ENCODE measurements around the gene AMZ1.
A peak's percentile ranks its signal among the peaks of the same experiment; 100 is the strongest.
"Not testable (repeated sequence)": the region's sequence is repeated elsewhere in the genome, so short reads cannot be mapped to it uniquely, and the experiment has no call there.

The AMZ1 gene

GRCh38 chr7:2734751-2735571, 47.0 kb downstream of the AMZ1 start:
- H3K9ac ChIP-seq (ENCODE audit: low read depth, low read length), result peak overlapping the region; percentile 33; the same call in 1 of the 2 replicates
- no peaks in the 10 kb centered on the region for H3K27me3 ChIP-seq (ENCODE audit: insufficient read depth, low read length)
- no peak overlapping the region for H3K4me3 ChIP-seq (ENCODE audit: low read length)
- no peaks in the 10 kb centered on the region for H3K9me3 ChIP-seq (ENCODE audit: insufficient read depth, low read depth, low read length)
- no peak overlapping the region for H3K27ac ChIP-seq (ENCODE audit: low read depth, low read length)
- H3K4me1 ChIP-seq (ENCODE audit: insufficient read depth, low read length), result 0 out of 2 replicates have a peak, but pooled peaks cover 3% of the 10 kb centered on the region
- WGBS, result 93% methylated on average over 33 of the region's 33 CpGs
- H3K36me3 ChIP-seq (ENCODE audit: insufficient read depth, low read length), result peaks cover 36% of the 10 kb centered on the region

GRCh38 chr7:2735744-2736143, 47.7 kb downstream of the AMZ1 start:
- no peaks in the 10 kb centered on the region for H3K27me3 ChIP-seq (ENCODE audit: insufficient read depth, low read length)
- H3K36me3 ChIP-seq (ENCODE audit: insufficient read depth, low read length), result peaks cover 28% of the 10 kb centered on the region
- no peak overlapping the region for H3K4me3 ChIP-seq (ENCODE audit: low read length)
- no peak overlapping the region for H3K27ac ChIP-seq (ENCODE audit: low read depth, low read length)
- no peak overlapping the region; the same call in 1 of the 2 replicates for H3K9ac ChIP-seq (ENCODE audit: low read depth, low read length)
- no peaks in the 10 kb centered on the region for H3K9me3 ChIP-seq (ENCODE audit: insufficient read depth, low read depth, low read length)
- 0 out of 2 replicates have a peak, but pooled peaks cover 3% of the 10 kb centered on the region for H3K4me1 ChIP-seq (ENCODE audit: insufficient read depth, low read length)
- WGBS, result 97% methylated on average over 13 of the region's 13 CpGs

- WGBS, result 91% methylated on average over 17 of the region's 17 CpGs
- no peak overlapping the region for H3K4me3 ChIP-seq (ENCODE audit: low read length)
- H3K4me1 ChIP-seq (ENCODE audit: insufficient read depth, low read length), result 0 out of 2 replicates have a peak, but pooled peaks cover 3% of the 10 kb centered on the region
- no peaks in the 10 kb centered on the region for H3K27me3 ChIP-seq (ENCODE audit: insufficient read depth, low read length)
- no peak overlapping the region for H3K9ac ChIP-seq (ENCODE audit: low read depth, low read length)
- no peak overlapping the region for H3K27ac ChIP-seq (ENCODE audit: low read depth, low read length)
- peaks cover 21% of the 10 kb centered on the region for H3K36me3 ChIP-seq (ENCODE audit: insufficient read depth, low read length)
- H3K9me3 ChIP-seq (ENCODE audit: insufficient read depth, low read depth, low read length), result no peaks in the 10 kb centered on the region
Observed at GRCh38 chr7:2736411-2736914, 48.5 kb downstream of the AMZ1 start.

GRCh38 chr7:2737005-2737743, 49.2 kb downstream of the AMZ1 start:
- not testable (repeated sequence) for H3K27me3 ChIP-seq (ENCODE audit: insufficient read depth, low read length); H3K9me3 ChIP-seq (ENCODE audit: insufficient read depth, low read depth, low read length); H3K27ac ChIP-seq (ENCODE audit: low read depth, low read length); H3K4me3 ChIP-seq (ENCODE audit: low read length); H3K4me1 ChIP-seq (ENCODE audit: insufficient read depth, low read length); H3K9ac ChIP-seq (ENCODE audit: low read depth, low read length)
- WGBS, result 94% methylated on average over 14 of the region's 15 CpGs
- H3K36me3 ChIP-seq (ENCODE audit: insufficient read depth, low read length), result peaks cover 19% of the 10 kb centered on the region; the same call in 1 of the 2 replicates

GRCh38 chr7:2737771-2738540, 50.0 kb downstream of the AMZ1 start:
- H3K9ac ChIP-seq (ENCODE audit: low read depth, low read length), result no peak overlapping the region

GRCh38 chr7:2738766-2739549, 51.0 kb downstream of the AMZ1 start:
- Histone ChIP-seq H3K36me3 (ENCODE audit: insufficient read depth, low read length) (peaks cover 12% of the 10 kb centered on the region; the same call in 1 of the 2 replicates), H3K4me3 (ENCODE audit: low read length) (no peak overlapping the region), H3K27ac (ENCODE audit: low read depth, low read length) (no peak overlapping the region), H3K27me3 (ENCODE audit: insufficient read depth, low read length) (no peaks in the 10 kb centered on the region), H3K9ac (ENCODE audit: low read depth, low read length) (no peak overlapping the region), H3K4me1 (ENCODE audit: insufficient read depth, low read length) (0 out of 2 replicates have a peak, but pooled peaks cover 3% of the 10 kb centered on the region), H3K9me3 (ENCODE audit: insufficient read depth, low read depth, low read length) (0 out of 2 replicates have a peak, but pooled peaks cover 6% of the 10 kb centered on the region)
- WGBS, result 94% methylated on average over 18 of the region's 19 CpGs

More at GRCh38 chr7:2737771-2738540, 50.0 kb downstream of the AMZ1 start:
- H3K4me3 ChIP-seq (ENCODE audit: low read length), result no peak overlapping the region
- H3K27ac ChIP-seq (ENCODE audit: low read depth, low read length), result no peak overlapping the region
- H3K9me3 ChIP-seq (ENCODE audit: insufficient read depth, low read depth, low read length), result no peaks in the 10 kb centered on the region
- H3K27me3 ChIP-seq (ENCODE audit: insufficient read depth, low read length), result no peaks in the 10 kb centered on the region
- WGBS, result 97% methylated on average over 18 of the region's 18 CpGs
- H3K36me3 ChIP-seq (ENCODE audit: insufficient read depth, low read length), result peaks cover 19% of the 10 kb centered on the region; the same call in 1 of the 2 replicates
- 0 out of 2 replicates have a peak, but pooled peaks cover 3% of the 10 kb centered on the region for H3K4me1 ChIP-seq (ENCODE audit: insufficient read depth, low read length)

GRCh38 chr7:2743523-2744185, 55.7 kb downstream of the AMZ1 start:
- H3K9ac ChIP-seq (ENCODE audit: low read depth, low read length); H3K9me3 ChIP-seq (ENCODE audit: insufficient read depth, low read depth, low read length); H3K4me3 ChIP-seq (ENCODE audit: low read length); H3K27me3 ChIP-seq (ENCODE audit: insufficient read depth, low read length); H3K4me1 ChIP-seq (ENCODE audit: insufficient read depth, low read length); H3K27ac ChIP-seq (ENCODE audit: low read depth, low read length): not testable (repeated sequence)
- WGBS, result 94% methylated on average over 20 of the region's 20 CpGs
- peaks cover 12% of the 10 kb centered on the region; the same call in 1 of the 2 replicates for H3K36me3 ChIP-seq (ENCODE audit: insufficient read depth, low read length)

- H3K27ac ChIP-seq (ENCODE audit: low read depth, low read length); H3K9ac ChIP-seq (ENCODE audit: low read depth, low read length); H3K4me3 ChIP-seq (ENCODE audit: low read length); H3K27me3 ChIP-seq (ENCODE audit: insufficient read depth, low read length); H3K36me3 ChIP-seq (ENCODE audit: insufficient read depth, low read length); H3K9me3 ChIP-seq (ENCODE audit: insufficient read depth, low read depth, low read length): not testable (repeated sequence)
- H3K4me1 ChIP-seq (ENCODE audit: insufficient read depth, low read length), result 0 out of 2 replicates have a peak, but pooled peaks cover 13% of the 10 kb centered on the region
Observed at GRCh38 chr7:2748684-2749083, 60.7 kb downstream of the AMZ1 start.

GRCh38 chr7:2750004-2750407, 62.0 kb downstream of the AMZ1 start:
- WGBS, result 79% methylated on average over 5 of the region's 5 CpGs
- H3K36me3 ChIP-seq (ENCODE audit: insufficient read depth, low read length), result no peaks in the 10 kb centered on the region
- no peaks in the 10 kb centered on the region for H3K27me3 ChIP-seq (ENCODE audit: insufficient read depth, low read length)
- no peak overlapping the region for H3K27ac ChIP-seq (ENCODE audit: low read depth, low read length)
- H3K9ac ChIP-seq (ENCODE audit: low read depth, low read length), result no peak overlapping the region
- no peaks in the 10 kb centered on the region for H3K9me3 ChIP-seq (ENCODE audit: insufficient read depth, low read depth, low read length)
- 0 out of 2 replicates have a peak, but pooled peaks cover 13% of the 10 kb centered on the region for H3K4me1 ChIP-seq (ENCODE audit: insufficient read depth, low read length)
- no peak overlapping the region for H3K4me3 ChIP-seq (ENCODE audit: low read length)

- H3K27ac ChIP-seq (ENCODE audit: low read depth, low read length), result no peak overlapping the region
- H3K4me3 ChIP-seq (ENCODE audit: low read length), result no peak overlapping the region
- no peaks in the 10 kb centered on the region for H3K9me3 ChIP-seq (ENCODE audit: insufficient read depth, low read depth, low read length)
- H3K4me1 ChIP-seq (ENCODE audit: insufficient read depth, low read length), result 0 out of 2 replicates have a peak, but pooled peaks cover 13% of the 10 kb centered on the region
- no peak overlapping the region for H3K9ac ChIP-seq (ENCODE audit: low read depth, low read length)
- H3K36me3 ChIP-seq (ENCODE audit: insufficient read depth, low read length), result no peaks in the 10 kb centered on the region
- H3K27me3 ChIP-seq (ENCODE audit: insufficient read depth, low read length), result no peaks in the 10 kb centered on the region
- WGBS, result 69% methylated on average over 4 of the region's 5 CpGs
Observed at GRCh38 chr7:2751086-2751485, 63.1 kb downstream of the AMZ1 start.

Measured in HUES64 (cell line).